Mesendoderm (in vitro differentiated cells): ENCODE data around the gene ACO2.
A peak's percentile ranks its signal among the peaks of the same experiment; 100 is the strongest.

Source experiments
- DNase-seq: peaks from one replicate; pipeline ENCODE4 v3.0.0; 2013
- H2AK5ac ChIP-seq: 2 replicates; pipeline ENCODE4 v1.6.1; 2013; ENCODE audit warnings: low read length, inconsistent platforms
- H2BK120ac ChIP-seq: 2 replicates; pipeline ENCODE4 v1.6.1; 2013; ENCODE audit warnings: low read depth, mild to moderate bottlenecking, low read length, moderate library complexity, mixed read lengths
- H2BK15ac ChIP-seq: replicated peaks from 2 replicates; pipeline ENCODE4 v1.6.1; 2013; ENCODE audit warnings: low read depth, mild to moderate bottlenecking, moderate library complexity
- H2BK5ac ChIP-seq: 2 replicates; pipeline ENCODE4 v1.6.1; 2013; ENCODE audit warnings: low read length, inconsistent platforms
- H3K18ac ChIP-seq: 2 replicates; pipeline ENCODE4 v1.6.1; 2013; ENCODE audit warnings: mild to moderate bottlenecking, low read length, mixed read lengths
- H3K23ac ChIP-seq: one replicate; pipeline ENCODE4 v1.6.1; 2013; ENCODE audit warnings: low read length
- H3K27ac ChIP-seq: 2 replicates; pipeline ENCODE4 v1.5.1; 2013; ENCODE audit warnings: low read depth, mild to moderate bottlenecking, inconsistent platforms, low read length, moderate library complexity
- H3K27me3 ChIP-seq: 2 replicates; pipeline ENCODE4 v1.6.1; 2013; ENCODE audit warnings: low read length, control low read depth, mild to moderate bottlenecking, inconsistent platforms; ENCODE audit not compliant: insufficient read depth, poor library complexity
- H3K36me3 ChIP-seq: 2 replicates; pipeline ENCODE4 v1.6.1; 2013; ENCODE audit warnings: low read length, inconsistent platforms; ENCODE audit not compliant: control insufficient read depth, insufficient read depth
- H3K4ac ChIP-seq: one replicate; pipeline ENCODE4 v1.6.1; 2013; ENCODE audit warnings: low read depth, mild to moderate bottlenecking, low read length, moderate library complexity
- H3K4me1 ChIP-seq: 2 replicates; pipeline ENCODE4 v1.6.1; 2013; ENCODE audit warnings: low read depth, low read length, inconsistent platforms; ENCODE audit not compliant: control insufficient read depth
- H3K4me2 ChIP-seq: 2 replicates; pipeline ENCODE4 v1.6.1; 2013; ENCODE audit warnings: low read length
- H3K4me3 ChIP-seq: 2 replicates; pipeline ENCODE4 v1.5.1; 2013; ENCODE audit warnings: mild to moderate bottlenecking, low read length
- H3K56ac ChIP-seq: one replicate; pipeline ENCODE4 v1.6.1; 2013; ENCODE audit warnings: low read length
- H3K79me1 ChIP-seq: 2 replicates; pipeline ENCODE4 v1.6.1; 2013; ENCODE audit warnings: low read length, inconsistent platforms
- H3K79me2 ChIP-seq: 2 replicates; pipeline ENCODE4 v1.6.1; 2013; ENCODE audit warnings: mild to moderate bottlenecking, low read length; ENCODE audit not compliant: control insufficient read depth, insufficient read depth
- H3K9ac ChIP-seq: 2 replicates; pipeline ENCODE4 v1.6.1; 2013; ENCODE audit warnings: low read length, inconsistent platforms
- H4K5ac ChIP-seq: one replicate; pipeline ENCODE4 v1.6.1; 2013; ENCODE audit warnings: low read length
- H4K8ac ChIP-seq: one replicate; pipeline ENCODE4 v1.6.1; 2013; ENCODE audit warnings: low read depth, mild to moderate bottlenecking, control low read depth, low read length, moderate library complexity
- WGBS: extraction: QIAGEN DNeasy Blood & Tissue Kit; methylation state at CpG from one replicate; pipeline ENCODE4 v1.1.7; 2013; ENCODE audit warnings: low lambda C conversion rate, missing lambda C conversion rate; ENCODE audit not compliant: insufficient coverage; ENCODE audit errors: extremely low coverage; 5-methylcytosine and 5-hydroxymethylcytosine counted together

Gene ACO2

GRCh38 chr22:41478473-41478872 lies 9.6 kb downstream of the ACO2 start:
- H3K23ac ChIP-seq: no peak overlapping the region
- no peak overlapping the region for H3K4me3 ChIP-seq
- peaks cover 22% of the 10 kb centered on the region for H3K79me2 ChIP-seq
- no peak overlapping the region for H4K5ac ChIP-seq
- no peak overlapping the region for H2AK5ac ChIP-seq
- H2BK5ac ChIP-seq: no peak overlapping the region
- no CpG with 5 or more reads among the region's 2 CpGs for WGBS
- H4K8ac ChIP-seq: no peak overlapping the region
- no peak overlapping the region for H3K4me2 ChIP-seq
- H3K4me1 ChIP-seq: no peaks in the 10 kb centered on the region
- no peak overlapping the region for H3K18ac ChIP-seq
- H3K9ac ChIP-seq: no peak overlapping the region
- no peak overlapping the region for H2BK120ac ChIP-seq
- H2BK15ac ChIP-seq: no peak overlapping the region
- no peak overlapping the region for H3K27ac ChIP-seq
- no peak overlapping the region for H3K4ac ChIP-seq
- DNase-seq: no peak
- H3K79me1 ChIP-seq: peaks cover 25% of the 10 kb centered on the region
- no peak overlapping the region for H3K56ac ChIP-seq
- H3K36me3 ChIP-seq: no peaks in the 10 kb centered on the region
- H3K27me3 ChIP-seq: no peaks in the 10 kb centered on the region

GRCh38 chr22:41478891-41479521 lies 10.1 kb downstream of the ACO2 start:
- no peak overlapping the region for H2BK5ac ChIP-seq
- WGBS: no CpG with 5 or more reads among the region's 7 CpGs
- H3K27me3 ChIP-seq: no peaks in the 10 kb centered on the region
- no peak overlapping the region for H3K9ac ChIP-seq
- no peak overlapping the region for H2AK5ac ChIP-seq
- H4K8ac ChIP-seq: no peak overlapping the region
- H3K36me3 ChIP-seq: no peaks in the 10 kb centered on the region
- no peak for DNase-seq
- H3K18ac ChIP-seq: no peak overlapping the region
- no peak overlapping the region for H3K4me3 ChIP-seq
- no peak overlapping the region for H3K56ac ChIP-seq
- no peak overlapping the region for H3K27ac ChIP-seq
- peaks cover 22% of the 10 kb centered on the region for H3K79me1 ChIP-seq
- H3K23ac ChIP-seq: no peak overlapping the region
- H3K4me1 ChIP-seq: no peaks in the 10 kb centered on the region
- no peak overlapping the region for H3K4me2 ChIP-seq
- no peak overlapping the region for H2BK15ac ChIP-seq
- H2BK120ac ChIP-seq: no peak overlapping the region
- no peak overlapping the region for H4K5ac ChIP-seq
- H3K4ac ChIP-seq: no peak overlapping the region
- H3K79me2 ChIP-seq: peaks cover 24% of the 10 kb centered on the region

- no peak overlapping the region for H4K5ac ChIP-seq
- no peak overlapping the region for H3K23ac ChIP-seq
- H2BK120ac ChIP-seq: no peak overlapping the region
- H3K4ac ChIP-seq: no peak overlapping the region
- no peak overlapping the region for H3K9ac ChIP-seq
- no peak overlapping the region for H3K4me3 ChIP-seq
- no CpG with 5 or more reads among the region's 6 CpGs for WGBS
- H3K18ac ChIP-seq: no peak overlapping the region
- H3K27ac ChIP-seq: no peak overlapping the region
- peak; percentile 70 for DNase-seq
- H3K36me3 ChIP-seq: no peaks in the 10 kb centered on the region
- no peaks in the 10 kb centered on the region for H3K4me1 ChIP-seq
- H3K56ac ChIP-seq: no peak overlapping the region
- H2BK5ac ChIP-seq: no peak overlapping the region
- H2AK5ac ChIP-seq: no peak overlapping the region
- H3K4me2 ChIP-seq: no peak overlapping the region
- peaks cover 24% of the 10 kb centered on the region for H3K79me2 ChIP-seq
- no peaks in the 10 kb centered on the region for H3K27me3 ChIP-seq
- H2BK15ac ChIP-seq: no peak overlapping the region
- peaks cover 22% of the 10 kb centered on the region for H3K79me1 ChIP-seq
- no peak overlapping the region for H4K8ac ChIP-seq
Observed at GRCh38 chr22:41479671-41480396, 10.9 kb downstream of the ACO2 start.

- Histone ChIP-seq H3K4ac (no peak overlapping the region), H3K18ac (no peak overlapping the region), H2AK5ac (no peak overlapping the region), H3K79me2 (peaks cover 24% of the 10 kb centered on the region), H3K4me1 (no peaks in the 10 kb centered on the region), H3K4me3 (no peak overlapping the region), H3K56ac (no peak overlapping the region), H4K8ac (no peak overlapping the region), H2BK15ac (no peak overlapping the region), H3K79me1 (peaks cover 20% of the 10 kb centered on the region), H3K36me3 (no peaks in the 10 kb centered on the region), H3K4me2 (no peak overlapping the region), H3K27ac (no peak overlapping the region), H3K9ac (no peak overlapping the region), H2BK5ac (no peak overlapping the region), H3K23ac (no peak overlapping the region), H2BK120ac (no peak overlapping the region), H3K27me3 (no peaks in the 10 kb centered on the region), H4K5ac (no peak overlapping the region)
- WGBS: no CpG with 5 or more reads among the region's 7 CpGs
- DNase-seq: no peak
Observed at GRCh38 chr22:41480397-41480735, 11.4 kb downstream of the ACO2 start.

- Histone ChIP-seq H4K5ac (no peak overlapping the region), H3K27ac (no peak overlapping the region), H3K4me2 (no peak overlapping the region), H4K8ac (no peak overlapping the region), H2AK5ac (no peak overlapping the region), H3K23ac (no peak overlapping the region), H3K4me1 (no peaks in the 10 kb centered on the region), H2BK15ac (no peak overlapping the region), H3K4me3 (no peak overlapping the region), H3K36me3 (no peaks in the 10 kb centered on the region), H2BK120ac (no peak overlapping the region), H3K79me1 (peaks cover 23% of the 10 kb centered on the region), H3K18ac (no peak overlapping the region), H3K56ac (no peak overlapping the region), H2BK5ac (no peak overlapping the region), H3K4ac (no peak overlapping the region), H3K9ac (no peak overlapping the region), H3K79me2 (peaks cover 24% of the 10 kb centered on the region), H3K27me3 (no peaks in the 10 kb centered on the region)
- no CpG with 5 or more reads among the region's 15 CpGs for WGBS
- DNase-seq: peak; percentile 23
Observed at GRCh38 chr22:41481131-41481830, 12.4 kb downstream of the ACO2 start.
